GM23338 (cell line): ENCODE measurements around the gene NAB2. TPM values are rescaled to one million over a fixed set of nuclear protein-coding genes. Genes with fewer than 3 reads are reported as not detected.
A peak's percentile ranks its signal among the peaks of the same experiment; 100 is the strongest.

Experiments
- ATAC-seq: fragments of 200-7000 bp; cut with Tn5 transposase; 3 replicates; pipeline ENCODE4 v1.9.1; 2020
- DNase-seq: peaks from one replicate; pipeline ENCODE4 v3.0.0-alpha.2; 2015; ENCODE audit warnings: low spot score
- H2AFZ ChIP-seq: fragments of 200-600 bp; sonication (generic); 2 replicates; pipeline ENCODE4 v1.8.0; 2016; ENCODE audit warnings: antibody characterized with exemption, mild to moderate bottlenecking, moderate library complexity
- H3F3A ChIP-seq: fragments of 200-600 bp; sonication (generic); replicated peaks from 2 replicates; pipeline ENCODE4 v1.8.0; 2017; ENCODE audit warnings: antibody characterized with exemption, mixed run types, low read depth
- H3K27ac ChIP-seq: fragments of 200-600 bp; sonication (generic); 2 replicates; pipeline ENCODE4 v1.6.1; 2016; ENCODE audit warnings: low read depth
- H3K27me3 ChIP-seq: fragments of 200-600 bp; sonication (generic); 2 replicates; pipeline ENCODE4 v1.8.0; 2016; ENCODE audit warnings: mild to moderate bottlenecking, mixed run types, moderate library complexity; ENCODE audit not compliant: insufficient read depth
- H3K36me3 ChIP-seq: fragments of 200-600 bp; sonication (generic); 2 replicates; pipeline ENCODE4 v1.8.0; 2016; ENCODE audit warnings: mild to moderate bottlenecking; ENCODE audit not compliant: insufficient read depth
- H3K4me1 ChIP-seq: fragments of 200-600 bp; sonication (generic); 2 replicates; pipeline ENCODE4 v1.8.0; 2016; ENCODE audit warnings: mild to moderate bottlenecking, moderate library complexity; ENCODE audit not compliant: insufficient read depth
- H3K4me2 ChIP-seq: fragments of 200-600 bp; sonication (generic); 2 replicates; pipeline ENCODE4 v1.7.1; 2017; ENCODE audit warnings: mixed run types
- H3K4me3 ChIP-seq: fragments of 200-600 bp; sonication (generic); 2 replicates; pipeline ENCODE4 v1.6.1; 2016; ENCODE audit warnings: mixed run types
- H3K79me2 ChIP-seq: fragments of 200-600 bp; sonication (generic); replicated peaks from 2 replicates; pipeline ENCODE4 v1.8.0; 2017; ENCODE audit warnings: mild to moderate bottlenecking; ENCODE audit not compliant: insufficient read depth
- H3K9me2 ChIP-seq: fragments of 200-600 bp; sonication (generic); 2 replicates; pipeline ENCODE4 v1.8.0; 2017; ENCODE audit not compliant: insufficient read depth
- H4K20me1 ChIP-seq: fragments of 200-600 bp; sonication (generic); replicated peaks from 2 replicates; pipeline ENCODE4 v1.8.0; 2017; ENCODE audit warnings: mild to moderate bottlenecking; ENCODE audit not compliant: insufficient read depth
- H3K27ac Mint-ChIP-seq: 2 replicates; pipeline ENCODE4 v1.8.0; 2020; ENCODE audit warnings: inconsistent platforms, mild to moderate bottlenecking, moderate library complexity, mixed read lengths
- H3K27me3 Mint-ChIP-seq: 3 replicates; pipeline ENCODE4 v1.8.0; 2022; ENCODE audit warnings: low read depth, mild to moderate bottlenecking, moderate library complexity, mixed read lengths, inconsistent platforms; ENCODE audit not compliant: insufficient read depth, poor library complexity
- H3K36me3 Mint-ChIP-seq: 3 replicates; pipeline ENCODE4 v1.8.0; 2021; ENCODE audit warnings: low read depth, mild to moderate bottlenecking, inconsistent platforms, moderate library complexity, mixed read lengths
- H3K4me1 Mint-ChIP-seq: 3 replicates; pipeline ENCODE4 v1.8.0; 2020; ENCODE audit warnings: mild to moderate bottlenecking, inconsistent platforms, mixed read lengths
- H3K4me3 Mint-ChIP-seq: 3 replicates; pipeline ENCODE4 v1.8.0; 2021; ENCODE audit warnings: moderate library complexity, mild to moderate bottlenecking, inconsistent platforms, mixed read lengths
- H3K9me3 Mint-ChIP-seq: 3 replicates; pipeline ENCODE4 v1.8.0; 2020; ENCODE audit warnings: moderate library complexity, mild to moderate bottlenecking, inconsistent platforms, mixed read lengths
- CTCF ChIP-seq, 2 experiments: fragments of 200-600 bp in 1 of 2; sonication (generic) in 1 of 2; conservative IDR thresholded peaks; 2 replicates each; pipeline versions ENCODE4 v1.5.1 to v1.6.1; 2016 to 2017; ENCODE audit warnings: antibody characterized with exemption in 2 of 2, low read depth in 2 of 2, mild to moderate bottlenecking in 2 of 2, moderate library complexity in 1 of 2
- ETS1 ChIP-seq: IDR thresholded peaks from 2 replicates; pipeline ENCODE4 v1.6.1; 2016; ENCODE audit warnings: antibody characterized with exemption
- EZH2 ChIP-seq: fragments of 200-600 bp; sonication (generic); IDR thresholded peaks from one replicate; pipeline ENCODE4 v1.8.0; 2017; ENCODE audit warnings: antibody characterized with exemption, mild to moderate bottlenecking, low read depth; ENCODE audit not compliant: unreplicated experiment
- EZH2phosphoT487 ChIP-seq: fragments of 200-600 bp; sonication (generic); IDR thresholded peaks from one replicate; pipeline ENCODE4 v1.8.1; 2018; ENCODE audit warnings: antibody characterized with exemption; ENCODE audit not compliant: unreplicated experiment
- POLR2AphosphoS5 ChIP-seq: IDR thresholded peaks from 2 replicates; pipeline ENCODE4 v1.6.1; 2016; ENCODE audit warnings: antibody characterized with exemption, low read depth
- ZNF331 ChIP-seq: fragments of 250-450 bp; sonication (Bioruptor Pico); IDR thresholded peaks from 2 replicates; pipeline ENCODE4 v1.5.0; 2020; ENCODE audit warnings: low read depth, mild to moderate bottlenecking, moderate library complexity
- polyA plus RNA-seq: library from polyadenylated mRNA; unstranded; fragments of >200 nt; fragmentation: Nextera tagmentation; extraction: Ambion mirVana; gene quantifications from 2 replicates; pipeline ENCODE4 v1.2.1, GENCODE V29; 2016
- total RNA-seq: library from RNA; depleted of rRNA; stranded (reverse); fragments of >200 nt; shearing (Covaris generic); gene quantifications from 2 replicates; pipeline ENCODE4 v1.2.3, GENCODE V29; 2014

The NAB2 gene
- total and polyA plus RNA-seq, 2 experiments from 2014 or later = 6.5 to 19.8 TPM

DNA sequence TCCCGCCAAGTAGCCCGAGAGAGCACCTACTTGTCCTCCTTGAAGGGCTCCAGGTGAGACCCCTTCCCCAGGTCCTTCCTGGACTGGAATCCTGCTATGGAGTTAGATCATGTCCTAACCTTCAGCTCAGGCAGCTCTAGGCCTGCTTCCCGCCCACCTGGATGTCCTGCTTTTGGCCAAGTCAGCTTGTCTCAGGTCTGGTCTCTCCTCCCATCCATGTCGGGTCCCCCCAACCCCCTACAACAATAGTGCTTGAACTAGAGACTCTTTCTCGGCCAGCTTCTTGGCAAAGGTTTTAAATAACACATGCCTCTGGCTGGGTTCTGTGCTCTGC, 3.6 kb downstream of the NAB2 start:
- Histone ChIP-seq H3K4me2 (no peak overlapping the region), H3K4me1 (peaks cover 27% of the 10 kb centered on the region), H3K27ac (no peak overlapping the region), H3K4me3 (no peak overlapping the region), H4K20me1 (no peaks in the 10 kb centered on the region; the same call in 1 of the 2 replicates), H3F3A (peaks cover 19% of the 10 kb centered on the region), H3K79me2 (peaks cover 8% of the 10 kb centered on the region; the same call in 1 of the 2 replicates), H3K36me3 (no peaks in the 10 kb centered on the region), H3K27me3 (no peaks in the 10 kb centered on the region), H2AFZ (no peak overlapping the region), H3K9me2 (no peaks in the 10 kb centered on the region)
- DNase-seq (no peak), ATAC-seq (no peak)
- Mint-ChIP-seq H3K27ac (peak overlapping the region; percentile 48; the same call in 1 of the 2 replicates), H3K27me3 (peaks cover 42% of the 10 kb centered on the region), H3K4me3 (no peak overlapping the region), H3K36me3 (peaks cover 61% of the 10 kb centered on the region), H3K9me3 (no peaks in the 10 kb centered on the region), H3K4me1 (peaks cover 59% of the 10 kb centered on the region)
- no peak for TF ChIP-seq ETS1
- no peak for TF ChIP-seq EZH2phosphoT487
- TF ChIP-seq POLR2AphosphoS5 = no peak
- no peak for TF ChIP-seq EZH2

GRCh38 chr12:57092876-57093414, 4.0 kb downstream of the NAB2 start:
- H3K27ac ChIP-seq = no peak overlapping the region
- no peaks in the 10 kb centered on the region for H3K9me2 ChIP-seq
- H3K4me2 ChIP-seq = no peak overlapping the region; the same call in 1 of the 2 replicates
- H3K27me3 Mint-ChIP-seq = peaks cover 42% of the 10 kb centered on the region
- peaks cover 27% of the 10 kb centered on the region for H3K4me1 ChIP-seq
- no peaks in the 10 kb centered on the region for H3K9me3 Mint-ChIP-seq
- H3K36me3 Mint-ChIP-seq = peaks cover 61% of the 10 kb centered on the region
- H4K20me1 ChIP-seq = no peaks in the 10 kb centered on the region; the same call in 1 of the 2 replicates
- peak overlapping the region; percentile 48; the same call in 1 of the 2 replicates for H3K27ac Mint-ChIP-seq
- peaks cover 18% of the 10 kb centered on the region for H3F3A ChIP-seq
- H3K36me3 ChIP-seq = no peaks in the 10 kb centered on the region
- no peaks in the 10 kb centered on the region for H3K27me3 ChIP-seq
- H3K4me1 Mint-ChIP-seq = peaks cover 59% of the 10 kb centered on the region
- TF ChIP-seq ZNF331 (CRISPR knock-in tag) (no peak), CTCF (conservative IDR thresholded peaks at IDR 0.05; ENCODE audit: low read depth in 2 of 2) (no peak), EZH2 (no peak)
- DNase-seq (no peak), ATAC-seq (no peak)
- no peak overlapping the region for H2AFZ ChIP-seq
- H3K79me2 ChIP-seq = peaks cover 8% of the 10 kb centered on the region; the same call in 1 of the 2 replicates
- no peak overlapping the region for H3K4me3 Mint-ChIP-seq
- no peak overlapping the region for H3K4me3 ChIP-seq
